ENCODE measurements around the gene SLC22A4. TPM values are rescaled to one million over a fixed set of nuclear protein-coding genes. Genes with fewer than 3 reads are reported as not detected.

SLC22A4 gene
- total RNA-seq, 1 donor from 2014 or later: 2.1 TPM

DNA sequence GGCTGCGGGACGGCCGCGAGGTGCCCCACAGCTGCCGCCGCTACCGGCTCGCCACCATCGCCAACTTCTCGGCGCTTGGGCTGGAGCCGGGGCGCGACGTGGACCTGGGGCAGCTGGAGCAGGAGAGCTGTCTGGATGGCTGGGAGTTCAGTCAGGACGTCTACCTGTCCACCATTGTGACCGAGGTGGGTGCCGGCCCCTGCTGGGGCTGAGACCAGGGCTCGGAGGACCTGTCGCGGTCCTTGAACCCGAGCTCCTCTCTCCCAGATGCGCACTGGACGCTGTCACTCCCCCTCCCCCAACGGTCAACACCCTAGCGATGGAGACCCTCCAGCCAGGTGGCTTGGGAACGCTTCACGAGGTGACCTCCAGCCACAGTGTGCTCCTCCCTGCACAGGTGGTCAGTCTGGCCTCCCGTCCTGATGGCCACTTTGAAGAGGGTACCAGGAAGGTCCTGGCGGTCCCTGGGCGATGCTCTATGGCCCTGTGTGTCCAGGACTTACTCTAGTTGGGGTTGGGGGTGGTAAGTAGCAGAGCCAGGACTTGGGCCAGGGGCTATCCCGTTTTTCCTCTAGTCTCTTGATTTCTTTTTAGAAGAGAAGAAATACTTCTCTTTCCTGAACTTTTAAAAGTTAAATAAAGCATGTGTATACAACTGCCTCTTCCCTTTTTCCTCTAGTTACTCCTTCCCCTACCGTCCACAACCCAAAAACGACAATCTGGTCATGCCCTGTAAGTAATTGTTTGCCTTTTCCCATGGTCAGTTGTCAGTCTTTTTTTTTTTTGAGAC is 76.2 kb downstream of the SLC22A4 start:
- H3K36me3 Mint-ChIP-seq: peaks cover 3% of the 10 kb centered on the region
- H3K27me3 Mint-ChIP-seq (ENCODE audit: low read depth): no peaks in the 10 kb centered on the region
- peak overlapping the region; percentile 74 for H3K4me3 Mint-ChIP-seq
- DNase-seq (ENCODE audit: low spot score in 2 of 2, unreplicated experiment in 2 of 2): no peak
- peak overlapping the region; percentile 89 for H3K27ac Mint-ChIP-seq
- TF ChIP-seq, protein P1, sequence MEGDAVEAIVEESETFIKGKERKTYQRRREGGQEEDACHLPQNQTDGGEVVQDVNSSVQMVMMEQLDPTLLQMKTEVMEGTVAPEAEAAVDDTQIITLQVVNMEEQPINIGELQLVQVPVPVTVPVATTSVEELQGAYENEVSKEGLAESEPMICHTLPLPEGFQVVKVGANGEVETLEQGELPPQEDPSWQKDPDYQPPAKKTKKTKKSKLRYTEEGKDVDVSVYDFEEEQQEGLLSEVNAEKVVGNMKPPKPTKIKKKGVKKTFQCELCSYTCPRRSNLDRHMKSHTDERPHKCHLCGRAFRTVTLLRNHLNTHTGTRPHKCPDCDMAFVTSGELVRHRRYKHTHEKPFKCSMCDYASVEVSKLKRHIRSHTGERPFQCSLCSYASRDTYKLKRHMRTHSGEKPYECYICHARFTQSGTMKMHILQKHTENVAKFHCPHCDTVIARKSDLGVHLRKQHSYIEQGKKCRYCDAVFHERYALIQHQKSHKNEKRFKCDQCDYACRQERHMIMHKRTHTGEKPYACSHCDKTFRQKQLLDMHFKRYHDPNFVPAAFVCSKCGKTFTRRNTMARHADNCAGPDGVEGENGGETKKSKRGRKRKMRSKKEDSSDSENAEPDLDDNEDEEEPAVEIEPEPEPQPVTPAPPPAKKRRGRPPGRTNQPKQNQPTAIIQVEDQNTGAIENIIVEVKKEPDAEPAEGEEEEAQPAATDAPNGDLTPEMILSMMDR (IDR thresholded peaks at IDR 0.05; ENCODE audit: unreplicated experiment): no peak
- H3K4me1 Mint-ChIP-seq: peaks cover 39% of the 10 kb centered on the region
- no peaks in the 10 kb centered on the region for H3K9me3 Mint-ChIP-seq

DNA sequence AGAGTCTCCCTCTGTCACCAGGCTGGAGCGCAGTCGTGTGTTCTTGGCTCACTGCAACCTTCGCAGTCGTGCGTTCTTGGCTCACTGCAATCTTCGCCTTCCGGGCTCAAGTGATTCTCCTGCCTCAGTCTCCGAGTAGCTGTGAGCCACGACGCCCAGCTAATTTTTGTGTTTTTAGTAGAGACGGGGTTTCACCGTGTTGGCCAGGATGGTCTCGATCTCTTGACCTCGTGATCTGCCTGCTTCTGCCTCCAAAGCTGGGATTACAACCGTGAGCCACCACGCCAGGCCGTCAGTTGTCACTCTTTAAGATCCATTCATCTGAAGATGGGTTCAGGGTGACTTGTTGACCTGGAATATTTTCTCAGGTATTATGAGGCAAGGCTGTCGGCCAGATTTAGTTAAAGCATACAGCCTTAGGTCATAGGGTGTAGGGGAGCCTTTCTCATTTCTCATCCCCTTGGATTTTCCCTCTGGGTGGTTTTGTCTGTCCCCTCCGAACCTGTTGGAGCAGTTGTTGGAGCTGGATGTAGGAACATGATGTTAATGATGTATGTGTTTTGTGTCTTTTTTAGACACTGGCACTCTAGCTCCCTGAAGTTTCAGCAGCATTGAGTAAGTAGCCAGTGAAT is 76.9 kb downstream of the SLC22A4 start:
- no peaks in the 10 kb centered on the region for H3K27me3 Mint-ChIP-seq (ENCODE audit: low read depth)
- peak overlapping the region; percentile 89 for H3K27ac Mint-ChIP-seq
- no peak for DNase-seq (ENCODE audit: low spot score in 2 of 2, unreplicated experiment in 2 of 2)
- peaks cover 1% of the 10 kb centered on the region for H3K36me3 Mint-ChIP-seq
- TF ChIP-seq, protein P1 (IDR thresholded peaks at IDR 0.05; ENCODE audit: unreplicated experiment): no peak
- no peaks in the 10 kb centered on the region for H3K9me3 Mint-ChIP-seq
- H3K4me3 Mint-ChIP-seq: peak overlapping the region; percentile 74
- H3K4me1 Mint-ChIP-seq: peaks cover 39% of the 10 kb centered on the region

GRCh38 chr5:132371603-132371994 is 77.4 kb downstream of the SLC22A4 start:
- TF ChIP-seq, protein P1 (IDR thresholded peaks at IDR 0.05; ENCODE audit: unreplicated experiment): no peak
- Mint-ChIP-seq H3K27ac (peak overlapping the region; percentile 89), H3K36me3 (no peaks in the 10 kb centered on the region), H3K4me1 (peaks cover 39% of the 10 kb centered on the region), H3K9me3 (no peaks in the 10 kb centered on the region), H3K4me3 (peak overlapping the region; percentile 74), H3K27me3 (ENCODE audit: low read depth) (no peaks in the 10 kb centered on the region)
- DNase-seq (ENCODE audit: low spot score in 2 of 2, unreplicated experiment in 2 of 2): no peak

GRCh38 chr5:132372127-132372526 is 77.9 kb downstream of the SLC22A4 start:
- Mint-ChIP-seq H3K27ac (no peak overlapping the region), H3K27me3 (ENCODE audit: low read depth) (no peaks in the 10 kb centered on the region), H3K36me3 (no peaks in the 10 kb centered on the region), H3K9me3 (no peaks in the 10 kb centered on the region), H3K4me1 (peaks cover 39% of the 10 kb centered on the region), H3K4me3 (no peak overlapping the region)
- no peak for DNase-seq (ENCODE audit: low spot score in 2 of 2, unreplicated experiment in 2 of 2)
- TF ChIP-seq, protein P1 (IDR thresholded peaks at IDR 0.05; ENCODE audit: unreplicated experiment): no peak

- TF ChIP-seq, protein P1 (IDR thresholded peaks at IDR 0.05; ENCODE audit: unreplicated experiment): no peak
- Mint-ChIP-seq H3K27ac (peak overlapping the region; percentile 66), H3K9me3 (no peaks in the 10 kb centered on the region), H3K4me1 (peaks cover 36% of the 10 kb centered on the region), H3K27me3 (ENCODE audit: low read depth) (no peaks in the 10 kb centered on the region), H3K36me3 (no peaks in the 10 kb centered on the region), H3K4me3 (peak overlapping the region; percentile 0)
- no peak for DNase-seq (ENCODE audit: low spot score in 2 of 2, unreplicated experiment in 2 of 2)
Measured at GRCh38 chr5:132372542-132372941, 78.3 kb downstream of the SLC22A4 start.
